Endothelial cell of umbilical vein (primary cell): ENCODE measurements around the gene FAM117B. TPM values are rescaled to one million over a fixed set of nuclear protein-coding genes. Genes with fewer than 3 reads are reported as not detected.

Experiments used
- BruUV-seq: library from RNA; stranded (reverse); fragments of 400-500 nt; replicated peaks from 2 replicates; lab custom pipeline; 2021; lab: Mats Ljungman, UMichigan
- CTCF ChIA-PET: fragments of 300-600, 350-600 bp; sonication (Branson Sonifier 250); formaldehyde crosslinking; loops from one replicate; lab custom pipeline; 2021; ENCODE audit warnings: antibody characterized with exemption, inconsistent platforms; lab: Charles Lee
- POLR2A ChIA-PET: fragments of 300-600, 350-600 bp; sonication (Branson Sonifier 250); formaldehyde crosslinking; loops from one replicate; lab custom pipeline; 2021; ENCODE audit warnings: antibody characterized with exemption, inconsistent platforms; lab: Charles Lee
- DNase-seq: peaks from one replicate; pipeline ENCODE4 v3.0.0-alpha.2; 2011; ENCODE audit warnings: low read depth, low spot score
- FAIRE-seq: peaks from 2 replicates; lab custom pipeline; 2011; peaks lifted over from hg19 to GRCh38; lab: Jason Lieb, UNC
- H2AFZ ChIP-seq: 2 replicates; pipeline ENCODE4 v1.6.0; 2012; ENCODE audit warnings: low read depth, low read length, control low read depth, inconsistent platforms
- H3K27ac ChIP-seq: 2 replicates; pipeline ENCODE4 v1.5.1; 2011; ENCODE audit warnings: low read depth, mild to moderate bottlenecking, control low read depth, low read length, moderate library complexity; ENCODE audit not compliant: insufficient read depth
- H3K27me3 ChIP-seq, 2 experiments: 2 replicates each; pipeline versions ENCODE4 v1.6.0 to v1.6.1; 2011; ENCODE audit warnings: low read length in 2 of 2, mixed read lengths in 1 of 2; ENCODE audit not compliant: control insufficient read depth in 2 of 2, insufficient read depth in 2 of 2
- H3K36me3 ChIP-seq, 2 experiments: 2 replicates in 1 of 2; 3 replicates in 1 of 2; pipeline ENCODE4 v1.5.1; 2011; ENCODE audit warnings: low read length in 2 of 2, mild to moderate bottlenecking in 1 of 2, moderate library complexity in 1 of 2; ENCODE audit not compliant: control insufficient read depth in 2 of 2, insufficient read depth in 2 of 2; ENCODE audit errors: extremely low read depth in 1 of 2
- H3K4me1 ChIP-seq: 3 replicates; pipeline ENCODE4 v1.5.1; 2011; ENCODE audit warnings: mild to moderate bottlenecking, low read length; ENCODE audit not compliant: control insufficient read depth, insufficient read depth; ENCODE audit errors: extremely low read depth
- H3K4me2 ChIP-seq: 2 replicates; pipeline ENCODE4 v1.6.1; 2011; ENCODE audit warnings: low read length, control low read depth, mixed read lengths; ENCODE audit not compliant: insufficient read depth
- H3K4me3 ChIP-seq, 3 experiments: fragments of 200-600 bp in 1 of 3; sonication (generic), shearing (Covaris generic) in 1 of 3; replicated peaks in 1 of 3; 2 replicates each; pipeline ENCODE4 v1.5.1; 2011 to 2016; ENCODE audit warnings: control low read depth in 3 of 3, low read length in 3 of 3, mild to moderate bottlenecking in 2 of 3, inconsistent platforms in 1 of 3, low read depth in 1 of 3, moderate library complexity in 1 of 3; ENCODE audit not compliant: insufficient read depth in 1 of 3
- H3K79me2 ChIP-seq: 2 replicates; pipeline ENCODE4 v1.6.0; 2012; ENCODE audit warnings: low read length, inconsistent platforms; ENCODE audit not compliant: control insufficient read depth, insufficient read depth
- H3K9ac ChIP-seq: replicated peaks from 2 replicates; pipeline ENCODE3; 2011; ENCODE audit warnings: low read length, control low read depth; ENCODE audit not compliant: insufficient read depth; ENCODE audit errors: extremely low read depth
- H3K9me1 ChIP-seq: replicated peaks from 3 replicates; pipeline ENCODE4 v1.6.0; 2011; ENCODE audit warnings: mild to moderate bottlenecking, low read length; ENCODE audit not compliant: control insufficient read depth, insufficient read depth; ENCODE audit errors: extremely low read depth
- H3K9me3 ChIP-seq: replicated peaks from 2 replicates; pipeline ENCODE4 v1.5.1; 2012; ENCODE audit warnings: low read length, inconsistent platforms; ENCODE audit not compliant: control insufficient read depth, insufficient read depth
- H4K20me1 ChIP-seq: replicated peaks from 2 replicates; pipeline ENCODE3; 2011; ENCODE audit warnings: mild to moderate bottlenecking, low read length; ENCODE audit not compliant: control insufficient read depth, insufficient read depth; ENCODE audit errors: extremely low read depth
- CTCF ChIP-seq, 2 donors: IDR thresholded peaks; 1 replicate in 1 of 2; 2 replicates in 1 of 2; pipeline ENCODE4 v1.5.1; 2011; ENCODE audit warnings: low read length in 2 of 2, mild to moderate bottlenecking in 2 of 2, moderate library complexity in 2 of 2, control low read depth in 1 of 2, inconsistent platforms in 1 of 2, low read depth in 1 of 2; ENCODE audit not compliant: insufficient read depth in 1 of 2; ENCODE audit errors: extremely low read depth in 1 of 2
- EZH2 ChIP-seq: IDR thresholded peaks from 2 replicates; pipeline ENCODE4 v1.6.1; 2012; ENCODE audit warnings: borderline replicate concordance, low read depth, mild to moderate bottlenecking, moderate library complexity, low read length, inconsistent platforms; ENCODE audit not compliant: severe bottlenecking
- FOS ChIP-seq: IDR thresholded peaks from 2 replicates; pipeline ENCODE4 v1.6.1; 2011; ENCODE audit warnings: mild to moderate bottlenecking, low read length, moderate library complexity, borderline replicate concordance; ENCODE audit not compliant: insufficient read depth
- GATA2 ChIP-seq: IDR thresholded peaks from 2 replicates; pipeline ENCODE4 v1.7.0; 2011; ENCODE audit warnings: low read depth, mild to moderate bottlenecking, moderate library complexity, mixed read lengths, low read length; ENCODE audit not compliant: insufficient read length, insufficient read depth
- JUN ChIP-seq: IDR thresholded peaks from 2 replicates; pipeline ENCODE4 v1.6.1; 2011; ENCODE audit warnings: borderline replicate concordance, low read depth; ENCODE audit not compliant: insufficient read length, insufficient read depth
- MAX ChIP-seq: IDR thresholded peaks from 2 replicates; pipeline ENCODE4 v1.6.1; 2011; ENCODE audit not compliant: insufficient read depth, insufficient read length
- MYC ChIP-seq: IDR thresholded peaks from one replicate; pipeline ENCODE4 v1.6.1; 2011; ENCODE audit warnings: mild to moderate bottlenecking, low read depth, low read length
- POLR2A ChIP-seq: IDR thresholded peaks from 2 replicates; pipeline ENCODE4 v1.6.1; 2012; ENCODE audit warnings: low read depth, mild to moderate bottlenecking, control low read depth, low read length
- POLR2AphosphoS5 ChIP-seq: IDR thresholded peaks from 2 replicates; pipeline ENCODE4 v1.6.1; 2012; ENCODE audit warnings: low read depth, mild to moderate bottlenecking, control low read depth, low read length, moderate library complexity; ENCODE audit not compliant: insufficient read depth
- dilution Hi-C: fragments of 300-500 bp; cut with MboI; formaldehyde crosslinking; loops from one replicate; pipeline ENCODE4 v1.15.0; 2019; ENCODE audit warnings: low sequenced_read_pairs; ENCODE audit not compliant: extremely low pct_ligation_motif_present
- intact Hi-C: fragments of 100-400 bp; cut with micrococcal nuclease; formaldehyde crosslinking; loops from one replicate; pipeline ENCODE4 v1.10.0; 2022
- polyA plus RNA-seq, 4 experiments: library from polyadenylated mRNA; depleted of rRNA in 3 of 4; stranded (reverse) in 3 of 4; unstranded in 1 of 4; fragments of >200 nt; gene quantifications; 2 replicates each; pipeline versions ENCODE4 v1.2.1 to v1.2.3, GENCODE V29; 2011 to 2012; ENCODE audit warnings: missing spikeins in 1 of 4
- total RNA-seq: library from RNA; stranded (reverse); gene quantifications from 2 replicates; pipeline ENCODE4 v1.2.3, GENCODE V29; 2021

Gene FAM117B
- total and polyA plus RNA-seq, 2 donors (not counting 3 experiments of a cell fraction or from before 2014, with no cell fraction given), result 1.3 to 7.0 TPM

- CTCF ChIA-PET, result no interaction called here
- dilution Hi-C loops, result no loop called here
- H3K4me2 ChIP-seq, result no peak overlapping the region
- TF ChIP-seq CTCF (IDR thresholded peaks at IDR 0.05; ENCODE audit: extremely low read depth in 1 of 2, insufficient read depth in 1 of 2, low read depth in 1 of 2, low read length in 2 of 2), result no peak
- TF ChIP-seq JUN, result no peak
- TF ChIP-seq POLR2AphosphoS5, result no peak
- TF ChIP-seq GATA2, result no peak
- TF ChIP-seq MAX, result no peak
- TF ChIP-seq MYC, result no peak
- no peak for TF ChIP-seq POLR2A
- TF ChIP-seq EZH2, result no peak
- TF ChIP-seq FOS, result no peak
- H4K20me1 ChIP-seq, result no peaks in the 10 kb centered on the region
- intact Hi-C loops, result no loop called here
- H3K9me1 ChIP-seq, result no peaks in the 10 kb centered on the region
- H2AFZ ChIP-seq, result no peak overlapping the region
- no peaks in the 10 kb centered on the region for H3K79me2 ChIP-seq
- H3K27ac ChIP-seq, result no peak overlapping the region
- no peak overlapping the region for H3K9ac ChIP-seq
- POLR2A ChIA-PET, result no interaction called here
- no peaks in the 10 kb centered on the region for H3K36me3 ChIP-seq
- no peak for FAIRE-seq
- H3K9me3 ChIP-seq, result no peaks in the 10 kb centered on the region
- BruUV-seq, result no TSS peak
- no peaks in the 10 kb centered on the region for H3K27me3 ChIP-seq
- no peak overlapping the region for H3K4me3 ChIP-seq
- no peaks in the 10 kb centered on the region for H3K4me1 ChIP-seq
- no peak for DNase-seq
Observed at GRCh38 chr2:202653890-202654289, 19.1 kb downstream of the FAM117B start.
